Measurements from ENCODE around the gene DNAAF1.
A peak's percentile ranks its signal among the peaks of the same experiment; 100 is the strongest.

The DNAAF1 gene

DNA sequence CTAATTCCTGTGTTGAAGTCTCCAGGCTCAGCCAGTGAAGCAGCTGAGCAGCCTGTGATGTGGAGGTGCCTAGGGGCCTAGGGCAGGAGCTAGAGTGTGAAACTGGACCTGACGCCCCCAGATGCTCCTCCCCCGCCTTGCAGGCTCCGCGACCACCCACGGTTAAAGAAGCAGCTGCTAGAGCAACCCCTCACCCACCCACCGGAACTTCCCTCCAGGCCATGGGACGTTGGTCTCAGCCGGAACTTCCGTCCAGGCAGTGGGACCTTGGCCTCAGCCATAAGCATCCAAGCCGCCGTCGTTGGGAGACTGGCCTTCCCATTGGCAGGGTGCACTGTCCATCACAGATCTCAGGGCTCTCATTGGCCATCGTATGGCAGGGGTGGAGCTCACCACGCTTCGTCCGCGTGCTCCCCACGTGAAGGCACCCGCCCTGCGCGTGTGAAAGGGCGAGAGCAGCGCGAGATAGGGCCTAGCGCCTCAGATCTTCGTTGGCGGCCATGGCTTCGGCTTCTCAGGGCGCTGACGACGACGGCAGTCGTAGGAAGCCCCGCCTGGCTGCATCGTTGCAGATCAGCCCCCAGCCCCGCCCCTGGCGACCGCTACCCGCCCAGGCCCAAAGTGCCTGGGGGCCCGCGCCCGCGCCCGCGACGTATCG is 45.8 kb downstream of the DNAAF1 start, which contains the start of gene ADAD2:
TSS of gene ADAD2 (plus strand) at position 427 of the 658 bp plus-strand sequence. CDS start at position 501, 74 bp downstream.
- H3K4me1 Mint-ChIP-seq (ENCODE audit: low read depth in 2 of 2), result peaks cover 13 to 15% of the 10 kb centered on the region in 2 donors
- ATAC-seq (replicated peaks) (no peak), DNase-seq (no peak)
- no peak within 1 kb of the TSS for H3K4me3 Mint-ChIP-seq
- no peaks in the 10 kb centered on the region for H3K9me3 Mint-ChIP-seq
- peaks cover 0 to 9% of the 10 kb centered on the region in 2 donors for H3K27me3 Mint-ChIP-seq
- peaks cover 6% of the 10 kb centered on the region for H3K36me3 Mint-ChIP-seq (ENCODE audit: insufficient read depth)
- no peak within 1 kb of the TSS for H3K27ac Mint-ChIP-seq

DNA sequence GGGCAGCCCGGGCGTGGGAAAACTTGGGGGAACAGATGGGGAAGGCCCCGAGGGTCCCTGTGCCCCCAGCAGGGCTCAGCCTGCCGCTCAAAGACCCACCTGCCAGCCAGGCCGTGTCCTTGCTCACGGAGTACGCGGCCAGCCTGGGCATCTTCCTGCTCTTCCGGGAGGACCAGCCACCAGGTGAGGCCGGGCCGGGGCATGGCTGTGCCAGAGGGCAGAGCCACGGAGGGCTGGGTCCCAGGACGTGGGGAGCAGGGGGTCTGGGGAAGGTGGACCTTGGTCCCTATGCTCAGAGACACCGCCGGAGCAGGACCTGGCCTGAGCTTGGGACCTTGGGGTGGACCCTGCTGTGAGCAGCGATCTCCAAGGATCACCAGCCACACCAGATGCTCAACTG is 46.4 kb downstream of the DNAAF1 start:
- Mint-ChIP-seq H3K36me3 (ENCODE audit: insufficient read depth) (peaks cover 3% of the 10 kb centered on the region), H3K27ac (no peak overlapping the region), H3K9me3 (no peaks in the 10 kb centered on the region), H3K27me3 (peaks cover 0 to 13% of the 10 kb centered on the region in 2 donors), H3K4me1 (ENCODE audit: low read depth in 2 of 2) (peaks cover 9 to 10% of the 10 kb centered on the region in 2 donors), H3K4me3 (no peak overlapping the region)
- DNase-seq, result no peak
- no peak for ATAC-seq (replicated peaks)

DNA sequence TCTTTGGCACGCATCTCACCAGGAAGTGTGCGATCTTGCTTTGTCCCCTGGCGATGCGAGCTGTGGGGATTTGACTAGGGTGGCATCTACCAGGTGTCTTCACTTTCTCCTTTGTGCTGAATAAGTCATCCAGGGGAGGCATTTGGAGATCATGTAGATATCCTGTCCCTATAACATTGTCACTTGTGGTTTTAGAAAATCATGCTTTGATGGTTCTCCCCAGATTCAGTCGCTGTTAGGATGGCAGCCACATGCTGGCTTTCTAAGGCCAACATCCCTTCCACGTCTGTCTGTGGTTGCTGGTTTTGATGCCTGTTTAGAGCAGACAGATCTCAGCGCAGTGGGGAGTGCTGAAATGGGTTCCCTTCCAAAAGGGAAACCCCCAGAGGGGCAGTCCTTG is 48.4 kb downstream of the DNAAF1 start:
- H3K27ac Mint-ChIP-seq, result no peak overlapping the region
- no peaks in the 10 kb centered on the region for H3K36me3 Mint-ChIP-seq (ENCODE audit: insufficient read depth)
- peaks cover 9 to 10% of the 10 kb centered on the region in 2 donors for H3K4me1 Mint-ChIP-seq (ENCODE audit: low read depth in 2 of 2)
- DNase-seq (no peak), ATAC-seq (replicated peaks) (no peak)
- H3K4me3 Mint-ChIP-seq, result peak overlapping the region in 1 of 2 donors; percentile 59
- no peaks in the 10 kb centered on the region for H3K9me3 Mint-ChIP-seq
- peaks cover 6 to 33% of the 10 kb centered on the region in 2 donors for H3K27me3 Mint-ChIP-seq

DNA sequence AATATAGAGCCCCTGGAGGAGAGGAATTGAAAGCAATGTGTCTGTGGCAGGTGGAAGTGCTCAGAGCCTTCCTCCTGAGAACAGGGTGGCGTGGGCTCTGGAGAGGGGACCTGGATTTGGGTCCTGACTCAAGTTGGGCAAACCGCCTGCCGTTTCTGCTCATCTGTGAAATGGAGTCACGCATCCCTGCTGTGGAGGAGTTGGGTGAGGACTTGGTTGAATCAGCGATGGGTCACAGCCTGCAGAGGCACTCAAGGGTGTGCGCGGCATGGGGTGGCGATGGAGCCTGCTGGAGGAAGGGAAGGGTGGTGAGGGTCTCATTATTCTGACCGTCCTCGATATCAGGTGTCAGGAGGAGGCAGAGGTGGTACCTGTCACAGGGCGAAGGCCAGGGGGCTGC is 48.9 kb downstream of the DNAAF1 start:
- DNase-seq, result no peak
- Mint-ChIP-seq H3K27me3 (peaks cover 6 to 39% of the 10 kb centered on the region in 2 donors), H3K27ac (peak overlapping the region; percentile 62 to 72), H3K36me3 (ENCODE audit: insufficient read depth) (no peaks in the 10 kb centered on the region), H3K9me3 (no peaks in the 10 kb centered on the region), H3K4me1 (ENCODE audit: low read depth in 2 of 2) (peaks cover 9 to 10% of the 10 kb centered on the region in 2 donors), H3K4me3 (peak overlapping the region; percentile 59 to 72)
- ATAC-seq (replicated peaks), result no peak

DNA sequence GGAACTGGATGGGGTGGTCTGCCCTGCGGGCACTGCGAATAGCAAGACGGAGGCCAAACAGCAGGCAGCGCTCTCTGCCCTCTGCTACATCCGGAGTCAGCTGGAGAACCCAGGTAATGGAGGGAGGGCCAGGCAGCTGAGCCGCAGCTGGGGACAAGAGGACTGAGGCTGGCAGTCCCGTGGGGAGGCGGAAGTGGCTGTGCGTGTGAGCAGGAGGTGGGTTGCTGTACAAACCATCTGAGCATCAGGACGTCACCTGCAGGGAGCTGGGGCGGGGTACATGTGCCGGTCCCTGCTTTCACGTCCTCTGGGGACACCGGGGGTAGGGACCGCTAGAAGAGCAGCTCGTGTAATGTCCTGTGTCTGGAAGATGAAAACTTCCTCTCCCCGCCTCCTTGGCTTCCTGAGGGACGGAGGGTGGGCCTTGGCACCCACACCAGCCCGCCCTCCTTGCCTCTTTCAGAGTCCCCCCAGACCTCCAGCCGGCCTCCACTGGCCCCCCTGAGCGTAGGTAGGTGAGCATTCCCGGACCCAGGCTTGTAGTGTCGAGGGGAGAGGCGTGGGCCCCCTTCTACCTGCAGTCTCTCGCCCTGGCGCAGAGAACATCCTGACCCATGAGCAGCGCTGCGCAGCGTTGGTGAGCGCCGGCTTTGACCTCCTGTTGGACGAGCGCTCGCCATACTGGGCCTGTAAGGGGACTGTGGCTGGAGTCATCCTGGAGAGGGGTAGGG is 49.5 kb downstream of the DNAAF1 start:
- Mint-ChIP-seq H3K27ac (peak overlapping the region; percentile 62 to 72), H3K36me3 (ENCODE audit: insufficient read depth) (no peaks in the 10 kb centered on the region), H3K4me1 (ENCODE audit: low read depth in 2 of 2) (peaks cover 9 to 10% of the 10 kb centered on the region in 2 donors), H3K9me3 (no peaks in the 10 kb centered on the region), H3K27me3 (peaks cover 6 to 40% of the 10 kb centered on the region in 2 donors), H3K4me3 (peak overlapping the region; percentile 59 to 72)
- ATAC-seq (replicated peaks), result peak; percentile 72
- DNase-seq, result no peak

DNA sequence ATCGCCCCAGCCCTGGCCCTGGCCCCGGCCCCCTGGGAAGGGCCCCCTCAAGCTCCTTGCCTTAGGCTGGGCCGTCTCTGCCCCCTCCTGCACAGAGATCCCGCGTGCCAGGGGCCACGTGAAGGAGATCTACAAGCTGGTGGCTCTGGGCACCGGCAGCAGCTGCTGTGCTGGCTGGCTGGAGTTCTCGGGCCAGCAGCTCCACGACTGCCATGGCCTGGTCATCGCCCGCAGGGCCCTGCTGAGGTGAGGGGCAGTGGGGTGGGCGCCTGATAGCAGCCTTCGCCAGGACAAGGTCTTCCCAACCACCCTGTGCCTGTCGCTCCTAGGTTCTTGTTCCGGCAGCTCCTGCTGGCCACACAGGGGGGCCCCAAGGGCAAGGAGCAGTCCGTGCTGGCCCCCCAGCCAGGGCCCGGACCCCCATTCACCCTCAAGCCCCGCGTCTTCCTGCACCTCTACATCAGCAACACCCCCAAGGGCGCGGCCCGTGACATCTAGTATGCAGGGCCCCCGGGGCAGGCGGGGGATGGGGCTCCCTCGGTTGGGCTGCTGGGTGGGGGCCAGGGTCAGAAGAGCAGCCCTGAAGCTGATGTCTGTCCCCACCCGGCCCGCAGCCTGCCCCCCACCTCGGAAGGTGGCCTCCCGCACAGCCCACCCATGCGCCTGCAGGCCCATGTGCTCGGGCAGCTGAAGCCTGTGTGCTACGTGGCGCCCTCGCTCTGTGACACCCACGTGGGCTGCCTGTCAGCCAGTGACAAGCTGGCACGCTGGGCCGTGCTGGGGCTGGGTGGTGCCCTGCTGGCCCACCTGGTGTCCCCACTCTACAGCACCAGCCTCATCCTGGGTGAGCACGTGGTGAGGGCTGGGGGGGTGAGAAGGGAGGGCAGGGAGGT is 50.3 kb downstream of the DNAAF1 start:
- Mint-ChIP-seq H3K27ac (no peak overlapping the region), H3K27me3 (peaks cover 6 to 40% of the 10 kb centered on the region in 2 donors), H3K4me3 (no peak overlapping the region), H3K4me1 (ENCODE audit: low read depth in 2 of 2) (peaks cover 9 to 10% of the 10 kb centered on the region in 2 donors), H3K9me3 (no peaks in the 10 kb centered on the region), H3K36me3 (ENCODE audit: insufficient read depth) (no peaks in the 10 kb centered on the region)
- DNase-seq (no peak), ATAC-seq (replicated peaks) (no peak)

DNA sequence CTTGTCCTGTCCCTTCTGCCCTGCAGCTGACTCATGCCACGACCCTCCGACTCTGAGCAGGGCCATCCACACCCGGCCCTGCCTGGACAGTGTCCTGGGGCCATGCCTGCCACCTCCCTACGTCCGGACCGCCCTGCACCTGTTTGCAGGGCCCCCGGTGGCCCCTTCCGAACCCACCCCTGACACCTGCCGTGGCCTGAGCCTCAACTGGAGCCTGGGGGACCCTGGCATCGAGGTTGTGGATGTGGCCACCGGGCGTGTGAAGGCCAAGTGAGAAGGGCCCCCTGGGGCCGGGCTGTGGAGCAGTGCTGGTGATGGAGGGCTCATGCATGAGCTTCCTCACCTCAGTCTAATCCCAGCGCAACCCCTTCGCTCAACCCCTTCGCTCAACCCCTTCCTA is 51.0 kb downstream of the DNAAF1 start:
- Mint-ChIP-seq H3K27ac (no peak overlapping the region), H3K9me3 (no peaks in the 10 kb centered on the region), H3K4me1 (ENCODE audit: low read depth in 2 of 2) (peaks cover 9 to 10% of the 10 kb centered on the region in 2 donors), H3K4me3 (no peak overlapping the region), H3K27me3 (peaks cover 6 to 40% of the 10 kb centered on the region in 2 donors), H3K36me3 (ENCODE audit: insufficient read depth) (no peaks in the 10 kb centered on the region)
- no peak for ATAC-seq (replicated peaks)
- DNase-seq, result no peak

DNA sequence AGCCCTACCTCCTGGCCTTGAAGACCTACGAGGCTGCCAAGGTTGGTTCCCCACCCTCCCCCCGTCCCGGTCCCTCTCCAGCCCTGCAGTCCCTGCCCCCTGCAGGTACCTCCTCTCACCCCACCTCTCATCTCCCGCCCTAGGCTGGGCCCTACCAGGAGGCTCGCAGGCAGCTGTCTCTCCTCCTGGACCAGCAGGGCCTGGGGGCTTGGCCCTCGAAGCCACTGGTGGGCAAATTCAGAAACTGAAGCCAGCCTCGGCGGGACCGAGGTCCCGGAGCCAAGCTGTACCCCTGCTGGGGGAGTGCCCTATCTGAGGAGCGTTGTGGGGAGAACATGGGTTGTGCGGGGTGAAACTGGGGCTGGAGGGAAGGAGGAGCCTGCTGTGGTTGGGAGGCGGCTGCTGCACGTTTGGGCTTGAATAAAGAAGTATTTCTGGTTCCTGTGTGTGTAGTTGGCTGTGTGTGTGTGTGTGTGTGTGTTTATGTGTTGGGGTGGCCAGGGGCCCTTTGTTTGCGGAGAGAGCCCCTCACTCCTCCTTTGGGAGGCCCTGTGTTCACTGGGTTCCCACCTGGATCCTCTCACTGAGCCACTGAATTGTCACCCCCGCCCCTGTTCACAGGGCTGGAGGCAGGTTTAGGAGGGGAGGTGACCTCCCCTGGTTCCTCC is 51.8 kb downstream of the DNAAF1 start:
- peaks cover 6 to 40% of the 10 kb centered on the region in 2 donors for H3K27me3 Mint-ChIP-seq
- H3K36me3 Mint-ChIP-seq (ENCODE audit: insufficient read depth), result no peaks in the 10 kb centered on the region
- H3K27ac Mint-ChIP-seq, result peak overlapping the region in 1 of 2 donors; percentile 52
- DNase-seq (no peak), ATAC-seq (replicated peaks) (no peak)
- peaks cover 9 to 10% of the 10 kb centered on the region in 2 donors for H3K4me1 Mint-ChIP-seq (ENCODE audit: low read depth in 2 of 2)
- no peaks in the 10 kb centered on the region for H3K9me3 Mint-ChIP-seq
- no peak overlapping the region for H3K4me3 Mint-ChIP-seq

DNA sequence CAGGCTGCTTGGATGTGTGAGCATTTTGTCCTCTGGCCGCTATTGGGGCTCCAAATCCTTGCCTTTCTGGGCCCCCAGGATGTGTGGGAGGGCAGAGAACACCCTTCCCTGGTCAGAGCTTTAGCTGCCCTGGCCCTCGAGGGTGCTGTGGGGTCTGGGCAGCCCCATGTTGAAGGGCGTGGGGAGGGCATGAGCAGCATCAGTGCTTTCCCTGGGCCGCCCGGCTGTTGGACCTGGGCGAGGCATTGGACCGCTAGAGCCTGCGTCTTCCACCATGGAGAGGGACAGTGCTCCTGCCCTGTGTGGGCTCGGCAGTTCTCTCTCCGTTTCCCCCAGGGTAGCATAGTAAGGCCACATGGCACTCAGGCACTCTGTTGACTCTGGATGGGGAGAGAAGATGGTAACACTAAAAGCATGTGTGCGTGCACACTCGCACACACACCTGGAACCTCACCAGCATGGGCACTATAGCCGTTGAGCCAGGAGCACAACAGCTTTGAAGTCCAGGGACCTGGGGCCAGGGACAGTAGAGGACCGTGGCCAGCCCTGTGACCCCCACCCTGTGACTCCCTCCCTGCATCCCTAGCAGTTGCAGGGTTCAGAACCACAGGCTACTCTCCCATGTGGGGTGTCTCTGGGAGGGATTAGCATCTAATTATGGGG is 52.5 kb downstream of the DNAAF1 start:
- DNase-seq (no peak), ATAC-seq (replicated peaks) (no peak)
- peaks cover 9 to 10% of the 10 kb centered on the region in 2 donors for H3K4me1 Mint-ChIP-seq (ENCODE audit: low read depth in 2 of 2)
- H3K36me3 Mint-ChIP-seq (ENCODE audit: insufficient read depth), result no peaks in the 10 kb centered on the region
- no peaks in the 10 kb centered on the region for H3K9me3 Mint-ChIP-seq
- no peak overlapping the region for H3K4me3 Mint-ChIP-seq
- peaks cover 6 to 40% of the 10 kb centered on the region in 2 donors for H3K27me3 Mint-ChIP-seq
- no peak overlapping the region for H3K27ac Mint-ChIP-seq

DNA sequence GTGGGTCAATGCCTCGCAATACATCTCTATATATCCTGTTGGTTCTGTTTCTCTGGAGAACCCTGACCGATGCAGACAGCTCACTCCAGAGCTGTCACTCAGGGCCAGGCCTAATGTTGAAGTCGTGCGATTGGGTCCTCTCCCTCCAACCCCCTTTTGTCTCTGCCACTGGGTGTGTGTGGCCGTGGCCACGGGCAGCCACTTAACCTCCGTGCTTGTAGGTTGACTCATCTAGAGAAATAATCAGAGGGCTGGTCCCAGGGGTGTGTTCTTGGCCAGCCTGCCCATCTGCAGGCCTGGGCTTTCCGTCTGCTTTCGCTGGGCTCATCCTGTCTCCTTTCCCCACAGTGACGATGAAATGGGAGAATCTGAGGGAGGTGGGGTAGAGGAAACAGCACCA is 53.3 kb downstream of the DNAAF1 start:
- H3K4me3 Mint-ChIP-seq, result no peak overlapping the region
- no peak overlapping the region for H3K27ac Mint-ChIP-seq
- H3K9me3 Mint-ChIP-seq, result no peaks in the 10 kb centered on the region

DNA sequence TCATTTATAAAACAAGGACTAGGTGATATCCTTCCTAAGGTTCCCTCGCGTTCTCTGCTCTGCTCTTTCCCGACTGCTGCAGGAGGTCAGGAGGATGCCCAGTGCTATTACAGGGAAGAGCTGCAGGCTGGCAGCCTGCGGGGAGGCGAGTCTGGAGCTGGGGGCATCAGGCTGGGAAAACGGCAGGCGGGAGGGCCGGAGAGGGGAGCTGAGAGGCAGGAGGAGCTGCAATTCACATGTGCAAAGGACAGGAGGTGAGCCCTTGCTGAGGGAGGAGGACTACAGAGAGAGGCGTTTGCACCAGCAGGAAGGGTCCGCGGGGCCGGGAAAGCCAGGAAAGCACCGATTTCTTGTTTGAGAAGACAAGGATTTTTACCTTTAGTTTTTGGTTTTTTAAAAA is 54.0 kb downstream of the DNAAF1 start:
- peaks cover 6 to 37% of the 10 kb centered on the region in 2 donors for H3K27me3 Mint-ChIP-seq
- DNase-seq (no peak), ATAC-seq (replicated peaks) (no peak)
- H3K9me3 Mint-ChIP-seq, result no peaks in the 10 kb centered on the region
- peaks cover 6 to 7% of the 10 kb centered on the region in 2 donors for H3K4me1 Mint-ChIP-seq (ENCODE audit: low read depth in 2 of 2)
- H3K4me3 Mint-ChIP-seq, result no peak overlapping the region
- no peaks in the 10 kb centered on the region for H3K36me3 Mint-ChIP-seq (ENCODE audit: insufficient read depth)
- H3K27ac Mint-ChIP-seq, result no peak overlapping the region

More for the DNA sequence above, 53.3 kb downstream of the DNAAF1 start:
- Mint-ChIP-seq H3K27me3 (peaks cover 6 to 40% of the 10 kb centered on the region in 2 donors), H3K4me1 (ENCODE audit: low read depth in 2 of 2) (peaks cover 9 to 10% of the 10 kb centered on the region in 2 donors), H3K36me3 (ENCODE audit: insufficient read depth) (no peaks in the 10 kb centered on the region)
- ATAC-seq (replicated peaks), result no peak
- DNase-seq, result no peak

DNA sequence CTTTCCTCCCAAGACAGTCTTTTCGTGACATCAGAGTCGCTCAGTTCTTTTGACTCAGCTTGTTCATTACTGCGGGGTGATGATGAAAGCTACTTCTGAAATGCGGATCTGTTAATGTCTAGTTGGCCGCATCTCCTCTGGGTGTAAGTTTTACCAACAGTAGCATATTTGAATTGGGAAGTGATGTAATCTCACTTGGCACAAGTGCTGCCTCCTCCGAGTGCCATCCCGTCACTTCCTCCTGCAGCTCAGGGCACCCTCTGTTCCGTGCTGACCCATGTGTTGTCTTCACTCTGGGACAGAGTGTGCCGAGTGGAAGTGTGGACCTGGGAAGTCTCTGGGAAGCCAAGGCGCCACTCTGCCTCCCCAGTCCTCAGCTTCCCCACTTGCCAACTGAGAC is 54.8 kb downstream of the DNAAF1 start:
- Mint-ChIP-seq H3K27me3 (peaks cover 6 to 32% of the 10 kb centered on the region in 2 donors), H3K4me3 (no peak overlapping the region), H3K9me3 (no peaks in the 10 kb centered on the region), H3K36me3 (ENCODE audit: insufficient read depth) (no peaks in the 10 kb centered on the region), H3K4me1 (ENCODE audit: low read depth in 2 of 2) (peaks cover 0 to 3% of the 10 kb centered on the region in 2 donors), H3K27ac (no peak overlapping the region)
- ATAC-seq (replicated peaks) (peak; percentile 12), DNase-seq (no peak)

All from effector memory CD8-positive, alpha-beta T cell (primary cell).